Activated B cell treated with CpG ODN at 0.5 μM for 24 hours (primary cell): ENCODE measurements around the gene ITGB4. TPM values are rescaled to one million over a fixed set of nuclear protein-coding genes. Genes with fewer than 3 reads are reported as not detected.
"Not testable (repeated sequence)": the region's sequence is repeated elsewhere in the genome, so short reads cannot be mapped to it uniquely, and the experiment has no call there.

ENCODE experiments used
- ATAC-seq: fragments of 200-7000 bp; cut with Tn5 transposase; one replicate; pipeline ENCODE4 v1.10.0; 2021; ENCODE audit warnings: low read depth, mild to moderate bottlenecking, moderate library complexity
- CTCF ChIA-PET: fragments of 350-600 bp; sonication (Branson Sonifier 250); formaldehyde crosslinking; loops from one replicate; lab custom pipeline; 2021; ENCODE audit warnings: antibody characterized with exemption; lab: Charles Lee
- POLR2A ChIA-PET: fragments of 350-600 bp; sonication (Branson Sonifier 250); formaldehyde crosslinking; loops from one replicate; lab custom pipeline; 2021; ENCODE audit warnings: antibody characterized with exemption; lab: Charles Lee
- DNase-seq: peaks from one replicate; pipeline ENCODE4 v3.0.0; 2022
- H3K27ac Mint-ChIP-seq: one replicate; pipeline ENCODE4 v1.8.0; 2020; ENCODE audit warnings: mixed read lengths
- H3K27me3 Mint-ChIP-seq: one replicate; pipeline ENCODE4 v1.8.0; 2021; ENCODE audit warnings: mixed read lengths
- H3K36me3 Mint-ChIP-seq: one replicate; pipeline ENCODE4 v1.8.0; 2021; ENCODE audit warnings: low read depth, mixed read lengths
- H3K4me1 Mint-ChIP-seq: one replicate; pipeline ENCODE4 v1.8.0; 2021; ENCODE audit warnings: mixed read lengths
- H3K4me3 Mint-ChIP-seq: one replicate; pipeline ENCODE4 v1.8.0; 2020; ENCODE audit warnings: mild to moderate bottlenecking, mixed read lengths
- H3K9me3 Mint-ChIP-seq: one replicate; pipeline ENCODE4 v1.8.0; 2020; ENCODE audit warnings: mixed read lengths
- intact Hi-C: fragments of 100-400 bp; cut with micrococcal nuclease; formaldehyde crosslinking; loops from one replicate; pipeline ENCODE4 v1.15.1; 2024
- total RNA-seq: library from RNA; stranded (reverse); gene quantifications from 2 replicates; pipeline ENCODE4 v1.2.3, GENCODE V29; 2022
- TF ChIP-seq, protein P1 (sequence below): fragments of 200-600 bp; IDR thresholded peaks from one replicate; pipeline ENCODE4 v1.8.0; 2022; ENCODE audit warnings: antibody characterized with exemption, mild to moderate bottlenecking

ITGB4 gene
- total RNA-seq, 1 donor from 2014 or later: 2.2 TPM

DNA sequence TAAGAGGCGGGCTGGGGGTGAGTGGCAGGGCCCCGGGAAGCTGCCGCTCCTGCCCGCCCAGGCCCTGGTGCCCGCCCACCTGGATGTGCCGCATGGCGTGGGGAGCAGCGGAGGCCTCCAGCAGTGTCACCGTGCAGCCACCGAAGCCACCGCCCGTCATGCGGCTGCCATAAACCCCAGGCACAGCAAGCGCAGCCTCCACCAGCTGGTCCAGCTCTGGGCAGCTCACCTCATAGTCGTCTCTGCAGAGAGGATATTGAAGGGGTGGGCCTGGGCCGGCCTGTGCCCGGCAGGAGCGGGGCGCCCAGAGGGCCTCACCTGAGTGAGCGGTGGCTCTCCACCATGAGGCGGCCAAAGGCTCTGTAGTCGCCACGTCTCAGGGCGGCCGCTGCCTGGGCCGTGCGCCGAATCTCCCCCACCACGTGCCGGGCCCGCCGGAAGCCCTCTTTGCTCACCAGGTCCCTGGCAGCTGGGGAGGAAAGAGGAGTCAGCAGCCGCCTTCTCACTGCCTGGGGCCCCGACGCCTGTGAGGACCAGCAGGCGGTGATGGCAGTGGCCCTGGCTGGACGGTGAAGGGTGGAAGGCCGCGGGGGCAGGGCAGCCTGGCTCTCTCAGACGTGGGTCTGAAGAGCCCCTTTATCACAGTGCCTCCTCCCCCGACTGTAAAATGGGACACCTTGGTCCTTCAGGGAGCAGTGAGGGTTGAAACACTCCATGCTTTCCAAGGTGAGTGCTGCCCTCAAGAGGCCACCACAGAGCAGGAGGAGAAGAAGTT is 37.1 kb downstream of the ITGB4 start:
- peaks cover 10% of the 10 kb centered on the region for H3K4me1 Mint-ChIP-seq
- DNase-seq (no peak), ATAC-seq (no peak)
- H3K9me3 Mint-ChIP-seq: no peaks in the 10 kb centered on the region
- peaks cover 7% of the 10 kb centered on the region for H3K36me3 Mint-ChIP-seq
- ChIA-PET POLR2A (interaction anchor here (8.2 kb wide), 1 partner anchor 17 kb away, joined by 87 read pairs; no protein-coding TSS in a partner anchor), CTCF (interaction anchor here (1.6 kb wide), 1 partner anchor 72 kb away, joined by 4 read pairs; no protein-coding TSS in a partner anchor)
- no peak overlapping the region for H3K4me3 Mint-ChIP-seq
- no peak overlapping the region for H3K27ac Mint-ChIP-seq
- TF ChIP-seq, protein P1, sequence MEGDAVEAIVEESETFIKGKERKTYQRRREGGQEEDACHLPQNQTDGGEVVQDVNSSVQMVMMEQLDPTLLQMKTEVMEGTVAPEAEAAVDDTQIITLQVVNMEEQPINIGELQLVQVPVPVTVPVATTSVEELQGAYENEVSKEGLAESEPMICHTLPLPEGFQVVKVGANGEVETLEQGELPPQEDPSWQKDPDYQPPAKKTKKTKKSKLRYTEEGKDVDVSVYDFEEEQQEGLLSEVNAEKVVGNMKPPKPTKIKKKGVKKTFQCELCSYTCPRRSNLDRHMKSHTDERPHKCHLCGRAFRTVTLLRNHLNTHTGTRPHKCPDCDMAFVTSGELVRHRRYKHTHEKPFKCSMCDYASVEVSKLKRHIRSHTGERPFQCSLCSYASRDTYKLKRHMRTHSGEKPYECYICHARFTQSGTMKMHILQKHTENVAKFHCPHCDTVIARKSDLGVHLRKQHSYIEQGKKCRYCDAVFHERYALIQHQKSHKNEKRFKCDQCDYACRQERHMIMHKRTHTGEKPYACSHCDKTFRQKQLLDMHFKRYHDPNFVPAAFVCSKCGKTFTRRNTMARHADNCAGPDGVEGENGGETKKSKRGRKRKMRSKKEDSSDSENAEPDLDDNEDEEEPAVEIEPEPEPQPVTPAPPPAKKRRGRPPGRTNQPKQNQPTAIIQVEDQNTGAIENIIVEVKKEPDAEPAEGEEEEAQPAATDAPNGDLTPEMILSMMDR: no peak
- no peaks in the 10 kb centered on the region for H3K27me3 Mint-ChIP-seq
- intact Hi-C loops: no loop called here

- no peak overlapping the region for H3K27ac Mint-ChIP-seq
- H3K9me3 Mint-ChIP-seq: no peaks in the 10 kb centered on the region
- POLR2A ChIA-PET: interaction anchor here (1.2 to 8.2 kb wide), 2 partner anchors 16 to 20 kb away, joined by 7 to 87 read pairs; a partner anchor contains a TSS
These were observed 38.2 kb downstream of the ITGB4 start for GRCh38 chr17:75759457-75759856.

GRCh38 chr17:75759978-75760640 is 38.9 kb downstream of the ITGB4 start:
- POLR2A ChIA-PET: interaction anchor here (1.2 to 8.2 kb wide), 2 partner anchors 15 to 20 kb away, joined by 7 to 87 read pairs; a partner anchor contains a TSS
- H3K27ac Mint-ChIP-seq, H3K9me3 Mint-ChIP-seq, H3K27me3 Mint-ChIP-seq, H3K36me3 Mint-ChIP-seq, ATAC-seq, H3K4me3 Mint-ChIP-seq, DNase-seq, intact Hi-C loops: not testable (repeated sequence)
- peaks cover 10% of the 10 kb centered on the region for H3K4me1 Mint-ChIP-seq
- CTCF ChIA-PET: interaction anchor here (1.2 to 1.6 kb wide), 2 partner anchors 10 to 70 kb away, joined by 3 to 4 read pairs; no protein-coding TSS in a partner anchor

More at GRCh38 chr17:75759457-75759856, 38.2 kb downstream of the ITGB4 start:
- no peak for DNase-seq
- no peak for ATAC-seq
- no peak overlapping the region for H3K4me3 Mint-ChIP-seq
- H3K36me3 Mint-ChIP-seq: peaks cover 7% of the 10 kb centered on the region
- peaks cover 15% of the 10 kb centered on the region for H3K4me1 Mint-ChIP-seq
- intact Hi-C loops: no loop called here
- H3K27me3 Mint-ChIP-seq: no peaks in the 10 kb centered on the region
- CTCF ChIA-PET: interaction anchor here (1.2 to 1.6 kb wide), 2 partner anchors 10 to 71 kb away, joined by 3 to 4 read pairs; no protein-coding TSS in a partner anchor
- TF ChIP-seq, protein P1: no peak

DNA sequence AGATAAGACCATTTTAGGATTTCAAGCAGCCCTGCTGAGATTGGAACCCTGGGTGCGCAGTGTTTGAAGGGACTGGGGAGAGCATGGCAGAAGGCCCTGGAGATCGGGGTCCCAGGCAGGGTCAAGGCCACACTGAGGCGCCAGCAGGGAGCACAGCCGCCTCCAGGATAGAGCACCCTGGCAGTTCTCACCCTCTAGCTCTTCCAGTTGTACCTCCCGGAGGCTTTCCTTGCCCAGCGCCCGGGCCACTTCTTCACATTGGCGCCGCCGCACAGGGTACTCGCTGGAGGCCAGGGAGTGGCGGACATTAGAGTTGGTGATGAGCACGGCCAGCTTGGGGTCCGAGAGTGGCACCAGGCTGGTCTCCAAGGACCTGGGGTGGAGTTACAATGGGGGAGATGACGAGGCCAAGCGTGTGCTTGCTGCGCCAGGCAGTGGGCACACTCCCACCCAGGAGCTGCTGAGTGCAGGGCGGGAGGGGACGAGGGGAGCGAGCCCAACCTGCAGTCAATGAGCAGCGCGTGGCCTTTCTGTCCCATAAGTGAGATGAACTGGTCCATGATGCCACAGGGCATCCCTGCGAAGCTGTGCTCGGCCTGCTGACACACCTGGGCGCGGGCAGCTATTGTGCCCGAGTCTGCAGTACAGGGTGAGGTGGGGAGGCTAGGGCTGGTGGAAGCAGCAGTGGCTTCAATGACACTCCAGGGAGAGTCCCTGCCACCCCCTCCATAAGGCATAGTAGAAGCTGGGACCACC is 41.4 kb downstream of the ITGB4 start:
- H3K4me3 Mint-ChIP-seq: no peak overlapping the region
- TF ChIP-seq, protein P1: no peak
- no peaks in the 10 kb centered on the region for H3K27me3 Mint-ChIP-seq
- H3K9me3 Mint-ChIP-seq: no peaks in the 10 kb centered on the region
- CTCF ChIA-PET: interaction anchor here (1.4 to 5.3 kb wide), 6 partner anchors 9 to 130 kb away, joined by 4 to 54 read pairs (median 8); partner anchors contain the start of gene SMIM5
- no peak overlapping the region for H3K27ac Mint-ChIP-seq
- no peak for DNase-seq
- POLR2A ChIA-PET: interaction anchor here (0.6 to 8.2 kb wide), 11 partner anchors 9 to 440 kb away, joined by 3 to 91 read pairs (median 4); partner anchors contain the start of gene UNK
- H3K4me1 Mint-ChIP-seq: peaks cover 16% of the 10 kb centered on the region
- peaks cover 7% of the 10 kb centered on the region for H3K36me3 Mint-ChIP-seq
- ATAC-seq: no peak
- intact Hi-C loops: no loop called here

DNA sequence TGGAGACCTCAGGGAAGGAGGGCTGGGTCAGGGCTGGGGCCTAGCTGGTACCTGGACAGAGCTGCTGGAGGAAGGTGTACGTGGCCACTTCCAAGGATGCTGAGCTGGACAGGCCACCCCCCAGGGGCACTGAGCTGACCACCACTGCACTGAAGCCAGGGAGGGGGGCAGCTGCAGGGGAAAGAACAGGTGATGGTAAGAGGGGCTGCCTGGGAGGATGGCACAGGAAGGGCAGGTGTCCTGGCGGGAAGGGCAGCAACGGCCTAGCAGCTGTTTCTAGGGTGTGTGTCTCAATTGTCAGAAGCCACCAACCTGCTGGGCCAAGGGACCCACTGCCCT is 42.0 kb downstream of the ITGB4 start:
- no peaks in the 10 kb centered on the region for H3K27me3 Mint-ChIP-seq
- no peak overlapping the region for H3K4me3 Mint-ChIP-seq
- ChIA-PET POLR2A (interaction anchor here (0.6 to 8.2 kb wide), 7 partner anchors 9 to 124 kb away, joined by 4 to 91 read pairs (median 30); partner anchors contain the start of genes UNK and WBP2), CTCF (interaction anchor here (1.4 to 5.3 kb wide), 6 partner anchors 10 to 130 kb away, joined by 4 to 54 read pairs (median 8); partner anchors contain the start of gene SMIM5)
- DNase-seq (no peak), ATAC-seq (no peak)
- H3K36me3 Mint-ChIP-seq: peaks cover 7% of the 10 kb centered on the region
- intact Hi-C loops: no loop called here
- H3K4me1 Mint-ChIP-seq: peaks cover 16% of the 10 kb centered on the region
- no peak overlapping the region for H3K27ac Mint-ChIP-seq
- TF ChIP-seq, protein P1: no peak
- H3K9me3 Mint-ChIP-seq: no peaks in the 10 kb centered on the region
